ENCODE data around the gene CEP350. TPM values are rescaled to one million over a fixed set of nuclear protein-coding genes. Genes with fewer than 3 reads are reported as not detected.

CEP350 gene
- polyA plus RNA-seq, 1 of the 3 experiments (the other 2 are of a cell fraction): 2.9 TPM

DNA sequence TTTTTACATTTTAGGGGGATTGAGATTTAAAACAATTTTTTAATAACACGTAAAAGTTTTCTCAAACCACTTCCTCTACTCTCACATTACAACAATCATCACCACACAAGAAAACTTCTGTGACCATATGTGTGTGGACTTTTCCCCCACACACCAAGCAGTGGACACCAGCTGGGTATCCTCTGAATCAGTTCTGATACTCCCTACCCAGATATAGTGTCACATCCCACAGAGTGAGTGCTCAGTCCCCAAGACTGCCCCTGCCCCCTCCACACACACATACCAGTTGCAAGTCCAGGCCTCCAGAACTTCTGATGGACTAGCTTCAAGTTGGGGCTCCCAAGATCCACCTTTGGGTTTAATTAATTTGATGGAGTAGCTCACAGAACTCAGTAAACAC, 146.8 kb downstream of the CEP350 start:
- no peaks in the 10 kb centered on the region for H3K79me2 ChIP-seq (ENCODE audit: insufficient read depth)
- H3K9me3 ChIP-seq: no peaks in the 10 kb centered on the region
- TF ChIP-seq EZH2phosphoT487 (IDR thresholded peaks at IDR 0.05; ENCODE audit: borderline replicate concordance, low read depth) (no peak), YY1 (IDR thresholded peaks at IDR 0.05; ENCODE audit: low read depth) (no peak), USF2 (IDR thresholded peaks at IDR 0.05; ENCODE audit: borderline replicate concordance, low read depth, low read length) (no peak), SMC3 (IDR thresholded peaks at IDR 0.05; ENCODE audit: low read depth, low read length) (no peak), TAF1 (IDR thresholded peaks at IDR 0.05; ENCODE audit: borderline replicate concordance, low read depth, low read length) (no peak), NFIC (IDR thresholded peaks at IDR 0.05; ENCODE audit: borderline replicate concordance) (no peak), GABPA (IDR thresholded peaks at IDR 0.05; ENCODE audit: low read depth) (no peak), RCOR1 (IDR thresholded peaks at IDR 0.05; ENCODE audit: low read length) (no peak), POLR2AphosphoS5 (IDR thresholded peaks at IDR 0.05; ENCODE audit: low read depth, low read length) (no peak), ZBTB33 (IDR thresholded peaks at IDR 0.05; ENCODE audit: borderline replicate concordance, low read depth) (no peak), NRF1 (IDR thresholded peaks at IDR 0.05; ENCODE audit: low read depth, low read length) (no peak), RFX5 (IDR thresholded peaks at IDR 0.05; ENCODE audit: low read length) (no peak), FOXM1 (IDR thresholded peaks at IDR 0.05; ENCODE audit: low read depth) (no peak)
- TF ChIP-seq, protein P1, sequence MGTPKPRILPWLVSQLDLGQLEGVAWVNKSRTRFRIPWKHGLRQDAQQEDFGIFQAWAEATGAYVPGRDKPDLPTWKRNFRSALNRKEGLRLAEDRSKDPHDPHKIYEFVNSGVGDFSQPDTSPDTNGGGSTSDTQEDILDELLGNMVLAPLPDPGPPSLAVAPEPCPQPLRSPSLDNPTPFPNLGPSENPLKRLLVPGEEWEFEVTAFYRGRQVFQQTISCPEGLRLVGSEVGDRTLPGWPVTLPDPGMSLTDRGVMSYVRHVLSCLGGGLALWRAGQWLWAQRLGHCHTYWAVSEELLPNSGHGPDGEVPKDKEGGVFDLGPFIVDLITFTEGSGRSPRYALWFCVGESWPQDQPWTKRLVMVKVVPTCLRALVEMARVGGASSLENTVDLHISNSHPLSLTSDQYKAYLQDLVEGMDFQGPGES (IDR thresholded peaks at IDR 0.05; ENCODE audit: low read depth, low read length): no peak
- H3K4me3 ChIP-seq (ENCODE audit: low read depth in 2 of 2, low read length in 1 of 2): no peak overlapping the region
- no peaks in the 10 kb centered on the region for H3K4me1 ChIP-seq (ENCODE audit: control insufficient read depth in 1 of 2, insufficient read depth in 2 of 2, low read depth in 1 of 2, low read length in 1 of 2)
- H3K9me2 ChIP-seq: no peaks in the 10 kb centered on the region
- WGBS (ENCODE audit: low lambda C conversion rate): 100% methylated on average over 1 of the region's 1 CpG
- H3K36me3 ChIP-seq (replicated peaks in 1 of 2; ENCODE audit: control insufficient read depth in 1 of 2, insufficient read depth in 2 of 2, low read length in 1 of 2): peaks cover 55 to 60% of the 10 kb centered on the region in 2 experiments
- H2AFZ ChIP-seq (ENCODE audit: low read depth): no peak overlapping the region
- H3K9ac ChIP-seq: no peak overlapping the region
- ChIA-PET POLR2A (no interaction called here), CTCF (no interaction called here)
- no peak overlapping the region for H3K27ac ChIP-seq (ENCODE audit: low read depth in 2 of 2, low read length in 1 of 2)
- no peaks in the 10 kb centered on the region for H3K27me3 ChIP-seq (ENCODE audit: insufficient read depth)
- H3K4me2 ChIP-seq: no peak overlapping the region
- DNase-seq: no peak
- H3F3A ChIP-seq (replicated peaks; ENCODE audit: insufficient read depth): no peaks in the 10 kb centered on the region
- no peaks in the 10 kb centered on the region for H4K20me1 ChIP-seq (ENCODE audit: insufficient read depth)

GRCh38 chr1:180103819-180104218, 149.2 kb downstream of the CEP350 start:
- no peak overlapping the region for H3K4me3 ChIP-seq (ENCODE audit: low read depth in 2 of 2, low read length in 1 of 2)
- H3K27ac ChIP-seq (ENCODE audit: low read depth in 2 of 2, low read length in 1 of 2): no peak overlapping the region
- no peaks in the 10 kb centered on the region for H3K9me3 ChIP-seq
- H3K79me2 ChIP-seq (ENCODE audit: insufficient read depth): no peaks in the 10 kb centered on the region
- no peak for DNase-seq
- no peaks in the 10 kb centered on the region for H3K27me3 ChIP-seq (ENCODE audit: insufficient read depth)
- POLR2A ChIA-PET: no interaction called here
- no peak overlapping the region for H2AFZ ChIP-seq (ENCODE audit: low read depth)
- peaks cover 34 to 48% of the 10 kb centered on the region in 2 experiments for H3K36me3 ChIP-seq (replicated peaks in 1 of 2; ENCODE audit: control insufficient read depth in 1 of 2, insufficient read depth in 2 of 2, low read length in 1 of 2)
- no peaks in the 10 kb centered on the region for H3F3A ChIP-seq (replicated peaks; ENCODE audit: insufficient read depth)
- H3K9ac ChIP-seq: no peak overlapping the region
- H3K9me2 ChIP-seq: no peaks in the 10 kb centered on the region
- WGBS (ENCODE audit: low lambda C conversion rate): 98% methylated on average over 1 of the region's 1 CpG
- H3K4me2 ChIP-seq: no peak overlapping the region
- no peaks in the 10 kb centered on the region for H3K4me1 ChIP-seq (ENCODE audit: control insufficient read depth in 1 of 2, insufficient read depth in 2 of 2, low read depth in 1 of 2, low read length in 1 of 2)
- CTCF ChIA-PET: interaction anchor here (0.8 kb wide), 1 partner anchor 10 kb away, joined by 3 read pairs; no protein-coding TSS in a partner anchor
- H4K20me1 ChIP-seq (ENCODE audit: insufficient read depth): no peaks in the 10 kb centered on the region
- TF ChIP-seq EP300 (IDR thresholded peaks at IDR 0.05; ENCODE audit: borderline replicate concordance in 1 of 2, low read depth in 1 of 2, low read length in 1 of 2) (no peak), SMC3 (IDR thresholded peaks at IDR 0.05; ENCODE audit: low read depth, low read length) (no peak), USF1 (IDR thresholded peaks at IDR 0.05; ENCODE audit: borderline replicate concordance, low read depth) (no peak), TCF12 (IDR thresholded peaks at IDR 0.05) (no peak), FOSL2 (IDR thresholded peaks at IDR 0.05; ENCODE audit: borderline replicate concordance, low read depth) (no peak), USF2 (IDR thresholded peaks at IDR 0.05; ENCODE audit: borderline replicate concordance, low read depth, low read length) (no peak), FOXJ3 (CRISPR knock-in tag; IDR thresholded peaks at IDR 0.05) (no peak), RFX5 (IDR thresholded peaks at IDR 0.05; ENCODE audit: low read length) (no peak)
- TF ChIP-seq, protein P2, sequence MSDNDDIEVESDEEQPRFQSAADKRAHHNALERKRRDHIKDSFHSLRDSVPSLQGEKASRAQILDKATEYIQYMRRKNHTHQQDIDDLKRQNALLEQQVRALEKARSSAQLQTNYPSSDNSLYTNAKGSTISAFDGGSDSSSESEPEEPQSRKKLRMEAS (IDR thresholded peaks at IDR 0.05; ENCODE audit: low read depth): no peak
- TF ChIP-seq, protein P3, sequence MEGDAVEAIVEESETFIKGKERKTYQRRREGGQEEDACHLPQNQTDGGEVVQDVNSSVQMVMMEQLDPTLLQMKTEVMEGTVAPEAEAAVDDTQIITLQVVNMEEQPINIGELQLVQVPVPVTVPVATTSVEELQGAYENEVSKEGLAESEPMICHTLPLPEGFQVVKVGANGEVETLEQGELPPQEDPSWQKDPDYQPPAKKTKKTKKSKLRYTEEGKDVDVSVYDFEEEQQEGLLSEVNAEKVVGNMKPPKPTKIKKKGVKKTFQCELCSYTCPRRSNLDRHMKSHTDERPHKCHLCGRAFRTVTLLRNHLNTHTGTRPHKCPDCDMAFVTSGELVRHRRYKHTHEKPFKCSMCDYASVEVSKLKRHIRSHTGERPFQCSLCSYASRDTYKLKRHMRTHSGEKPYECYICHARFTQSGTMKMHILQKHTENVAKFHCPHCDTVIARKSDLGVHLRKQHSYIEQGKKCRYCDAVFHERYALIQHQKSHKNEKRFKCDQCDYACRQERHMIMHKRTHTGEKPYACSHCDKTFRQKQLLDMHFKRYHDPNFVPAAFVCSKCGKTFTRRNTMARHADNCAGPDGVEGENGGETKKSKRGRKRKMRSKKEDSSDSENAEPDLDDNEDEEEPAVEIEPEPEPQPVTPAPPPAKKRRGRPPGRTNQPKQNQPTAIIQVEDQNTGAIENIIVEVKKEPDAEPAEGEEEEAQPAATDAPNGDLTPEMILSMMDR (IDR thresholded peaks at IDR 0.05): no peak

All from SK-N-SH (cell line).